ENCODE results near the gene EPHA4. TPM values are rescaled to one million over a fixed set of nuclear protein-coding genes. Genes with fewer than 3 reads are reported as not detected.

The EPHA4 gene
- total RNA-seq, 4 donors from 2014 or later, result 38.9 to 98.9 (median 68.0) TPM

DNA sequence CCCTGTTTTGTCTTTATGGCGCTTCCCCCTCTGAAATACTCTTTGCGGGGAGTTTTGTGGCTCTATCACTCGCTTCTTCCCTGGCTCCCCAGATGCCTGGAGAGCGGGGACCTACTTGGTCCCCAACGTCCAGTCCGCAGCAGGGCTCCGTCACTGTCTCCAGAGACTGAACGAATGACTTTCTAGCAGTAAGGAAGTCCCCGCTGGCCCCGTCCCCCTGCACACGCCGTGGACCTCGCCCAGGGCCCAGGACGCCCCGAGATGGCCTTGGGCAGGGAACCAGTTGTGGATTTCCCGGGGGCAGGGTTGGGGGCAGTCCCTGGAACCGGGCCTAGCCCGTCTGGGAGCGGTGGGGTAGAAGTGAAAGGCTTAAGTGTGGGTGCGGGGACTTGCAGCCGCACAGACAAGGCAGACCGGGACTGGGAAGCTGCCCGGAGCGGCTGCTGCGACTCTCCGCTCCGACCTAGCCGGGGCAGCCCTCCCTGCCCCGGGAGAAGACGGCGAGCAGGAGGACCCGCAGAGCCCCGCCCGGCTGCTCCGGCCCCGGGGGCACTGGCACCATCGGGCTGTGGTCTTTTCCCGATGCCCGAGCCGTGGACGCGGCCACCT, 821 bp upstream of the EPHA4 start:
- DNase-seq, result peak; percentile 68 to 70
- WGBS, 2 donors, result 0 to 1% methylated on average over 13 to 25 of the region's 42 CpGs
- Histone ChIP-seq H3K4me3 (replicated peaks in 1 of 3) (peak overlapping the region; percentile 17 to 43 (median 41)), H3K27ac (peak overlapping the region; percentile 86 to 93 (median 89)), H3K9me3 (no peaks in the 10 kb centered on the region), H3K4me1 (peaks cover 11 to 17% of the 10 kb centered on the region in 2 donors), H3K36me3 (no peaks in the 10 kb centered on the region), H3K27me3 (no peaks in the 10 kb centered on the region)
- TF ChIP-seq, protein P1, sequence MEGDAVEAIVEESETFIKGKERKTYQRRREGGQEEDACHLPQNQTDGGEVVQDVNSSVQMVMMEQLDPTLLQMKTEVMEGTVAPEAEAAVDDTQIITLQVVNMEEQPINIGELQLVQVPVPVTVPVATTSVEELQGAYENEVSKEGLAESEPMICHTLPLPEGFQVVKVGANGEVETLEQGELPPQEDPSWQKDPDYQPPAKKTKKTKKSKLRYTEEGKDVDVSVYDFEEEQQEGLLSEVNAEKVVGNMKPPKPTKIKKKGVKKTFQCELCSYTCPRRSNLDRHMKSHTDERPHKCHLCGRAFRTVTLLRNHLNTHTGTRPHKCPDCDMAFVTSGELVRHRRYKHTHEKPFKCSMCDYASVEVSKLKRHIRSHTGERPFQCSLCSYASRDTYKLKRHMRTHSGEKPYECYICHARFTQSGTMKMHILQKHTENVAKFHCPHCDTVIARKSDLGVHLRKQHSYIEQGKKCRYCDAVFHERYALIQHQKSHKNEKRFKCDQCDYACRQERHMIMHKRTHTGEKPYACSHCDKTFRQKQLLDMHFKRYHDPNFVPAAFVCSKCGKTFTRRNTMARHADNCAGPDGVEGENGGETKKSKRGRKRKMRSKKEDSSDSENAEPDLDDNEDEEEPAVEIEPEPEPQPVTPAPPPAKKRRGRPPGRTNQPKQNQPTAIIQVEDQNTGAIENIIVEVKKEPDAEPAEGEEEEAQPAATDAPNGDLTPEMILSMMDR (IDR thresholded peaks at IDR 0.05), result no peak
- TF ChIP-seq POLR2A (IDR thresholded peaks at IDR 0.05), result no peak
- intact Hi-C loops (cut with DNase I), result loop anchor here (10.0 kb wide), 2 partner anchors 468 to 1838 kb away; no protein-coding TSS in a partner anchor

GRCh38 chr2:221571551-221572218, 419 bp downstream of the EPHA4 start:
- intact Hi-C loops (cut with DNase I), result loop anchor here (10.0 kb wide), 2 partner anchors 467 to 1837 kb away; no protein-coding TSS in a partner anchor
- Histone ChIP-seq H3K9me3 (no peaks in the 10 kb centered on the region), H3K27ac (peak overlapping the region; percentile 17 to 73 (median 18)), H3K36me3 (no peaks in the 10 kb centered on the region), H3K4me1 (peaks cover 11 to 17% of the 10 kb centered on the region in 2 donors), H3K27me3 (no peaks in the 10 kb centered on the region), H3K4me3 (replicated peaks in 1 of 3) (peak overlapping the region; percentile 43 to 64 (median 51))
- peak; percentile 38 to 42 for DNase-seq
- WGBS, 2 donors, result 1% methylated on average over 28 to 45 of the region's 61 CpGs
- TF ChIP-seq POLR2A (IDR thresholded peaks at IDR 0.05), result peak in 1 of 2 donors; percentile 9
- TF ChIP-seq, protein P1 (IDR thresholded peaks at IDR 0.05), result no peak

DNA sequence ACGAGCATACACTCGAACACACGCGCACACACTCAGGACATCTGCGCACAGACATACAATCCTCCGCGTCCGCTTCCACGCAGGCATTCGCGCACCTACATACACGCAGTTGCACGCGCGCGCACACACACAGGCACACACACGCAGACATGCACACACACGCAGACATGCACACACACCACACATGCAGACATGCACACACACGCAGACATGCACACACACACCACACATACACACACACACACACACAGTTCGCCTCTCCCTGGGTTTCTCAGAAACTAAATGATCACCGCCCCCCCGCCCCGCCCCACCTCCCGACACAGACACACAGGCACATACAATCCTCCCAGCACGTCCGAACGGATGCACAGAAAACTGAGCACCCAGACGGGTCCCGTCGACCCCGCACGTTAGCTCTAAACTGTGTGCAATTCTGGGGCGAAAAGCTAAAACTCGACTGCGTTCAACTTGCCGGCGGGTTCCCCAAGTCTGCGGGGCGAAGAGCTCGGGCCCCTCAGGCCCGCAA, 1.0 kb downstream of the EPHA4 start:
- no peak for TF ChIP-seq POLR2A (IDR thresholded peaks at IDR 0.05)
- TF ChIP-seq, protein P1 (IDR thresholded peaks at IDR 0.05), result no peak
- H3K9me3 ChIP-seq, result no peaks in the 10 kb centered on the region
- peaks cover 11 to 17% of the 10 kb centered on the region in 2 donors for H3K4me1 ChIP-seq
- peak overlapping the region; percentile 43 to 64 (median 51) for H3K4me3 ChIP-seq (replicated peaks in 1 of 3)
- DNase-seq, result peak; percentile 9 to 13
- 1 to 4% methylated on average over 25 to 35 of the region's 41 CpGs for WGBS, 2 donors
- H3K36me3 ChIP-seq, result no peaks in the 10 kb centered on the region
- intact Hi-C loops (cut with DNase I), result loop anchor here (10.0 kb wide), 2 partner anchors 466 to 1836 kb away; no protein-coding TSS in a partner anchor
- H3K27me3 ChIP-seq, result no peaks in the 10 kb centered on the region
- H3K27ac ChIP-seq, result no peak overlapping the region

DNA sequence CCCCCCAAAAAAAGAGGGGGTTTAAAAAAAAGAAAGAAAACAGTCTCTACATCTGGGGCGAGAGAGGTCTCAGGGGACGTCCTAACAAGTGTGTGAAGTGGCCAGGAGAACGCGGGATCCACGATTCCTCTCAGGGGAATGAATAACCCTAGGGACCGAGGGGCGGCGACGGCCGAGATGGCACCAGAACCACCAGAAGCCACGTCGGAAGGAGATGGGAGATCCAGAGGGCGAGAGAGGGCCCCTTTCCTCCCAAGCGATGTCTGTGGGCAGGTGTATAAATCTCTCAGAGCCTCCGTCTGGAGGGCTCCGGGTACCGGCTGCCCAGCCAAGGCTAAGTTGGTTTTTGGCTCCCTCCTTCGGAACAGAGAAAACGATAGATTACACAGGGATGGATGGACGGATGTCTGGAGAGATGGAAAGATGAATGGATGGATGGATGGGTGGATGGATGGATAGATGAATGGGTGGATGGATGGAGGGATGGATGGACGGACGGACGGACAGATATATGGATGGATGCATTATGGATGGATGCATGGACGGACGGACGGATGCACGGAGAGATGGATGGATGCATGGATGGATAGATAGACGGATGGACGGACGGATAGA, 1.7 kb downstream of the EPHA4 start:
- H3K36me3 ChIP-seq, result no peaks in the 10 kb centered on the region
- intact Hi-C loops (cut with DNase I), result loop anchor here (10.0 kb wide), 2 partner anchors 466 to 1836 kb away; no protein-coding TSS in a partner anchor
- no peak overlapping the region for H3K27ac ChIP-seq
- no peaks in the 10 kb centered on the region for H3K9me3 ChIP-seq
- 2 to 3% methylated on average over 30 of the region's 30 CpGs for WGBS, 2 donors
- H3K27me3 ChIP-seq, result no peaks in the 10 kb centered on the region
- H3K4me1 ChIP-seq, result peaks cover 11 to 17% of the 10 kb centered on the region in 2 donors
- peak; percentile 60 to 66 for DNase-seq
- TF ChIP-seq POLR2A (IDR thresholded peaks at IDR 0.05), result no peak
- TF ChIP-seq, protein P1 (IDR thresholded peaks at IDR 0.05), result peak in 3 of 6 experiments; percentile 45 to 52 (median 46)
- H3K4me3 ChIP-seq (replicated peaks in 1 of 3), result peak overlapping the region in 1 of 3 donors; percentile 43

Data from thyroid gland (tissue), 4 donors.